CD4-positive, CD25-positive, alpha-beta regulatory T cell (primary cell): ENCODE results near the gene HOATZ. TPM values are rescaled to one million over a fixed set of nuclear protein-coding genes. Genes with fewer than 3 reads are reported as not detected.
A peak's percentile ranks its signal among the peaks of the same experiment; 100 is the strongest.

Experiments used
- ATAC-seq, 2 donors: fragments of 150-1000 bp; cut with Tn5 transposase; one replicate each; pipeline ENCODE4 v1.10.0; 2021; ENCODE audit warnings: low read depth in 2 of 2, moderate number of reproducible peaks in 2 of 2, moderate library complexity in 1 of 2
- DNase-seq, 3 donors: peaks; one replicate each; pipeline versions ENCODE4 v3.0.0 to v3.0.0-alpha.2; 2012 to 2022; ENCODE audit warnings: mixed read lengths in 1 of 3
- H3K27ac ChIP-seq: one replicate; pipeline ENCODE4 v1.7.0; 2013; ENCODE audit warnings: mild to moderate bottlenecking, low read length; ENCODE audit not compliant: insufficient read depth, poor library complexity, severe bottlenecking
- H3K27me3 ChIP-seq: one replicate; pipeline ENCODE4 v1.7.0; 2013; ENCODE audit warnings: low read length; ENCODE audit not compliant: control insufficient read depth, insufficient read depth
- H3K36me3 ChIP-seq: one replicate; pipeline ENCODE4 v1.7.0; 2013; ENCODE audit warnings: mild to moderate bottlenecking, low read length, moderate library complexity; ENCODE audit not compliant: control insufficient read depth, insufficient read depth
- H3K4me1 ChIP-seq: 2 replicates; pipeline ENCODE4 v1.7.0; 2013; ENCODE audit warnings: mild to moderate bottlenecking, low read length; ENCODE audit not compliant: insufficient read depth, control insufficient read depth, poor library complexity, severe bottlenecking
- H3K4me3 ChIP-seq: one replicate; pipeline ENCODE4 v1.7.0; 2013; ENCODE audit warnings: low read depth, mild to moderate bottlenecking, low read length, moderate library complexity
- H3K9me3 ChIP-seq, 2 experiments: 1 replicate in 1 of 2; 2 replicates in 1 of 2; pipeline ENCODE4 v1.7.0; 2013; ENCODE audit warnings: low read length in 2 of 2, mild to moderate bottlenecking in 1 of 2, moderate library complexity in 1 of 2; ENCODE audit not compliant: control insufficient read depth in 2 of 2
- H3K27ac Mint-ChIP-seq, 3 donors: one replicate each; pipeline ENCODE4 v1.8.0; 2020 to 2022; ENCODE audit warnings: mild to moderate bottlenecking in 3 of 3, mixed read lengths in 3 of 3, moderate library complexity in 2 of 3
- H3K27me3 Mint-ChIP-seq: one replicate; pipeline ENCODE4 v1.8.0; 2022; ENCODE audit warnings: mild to moderate bottlenecking, mixed read lengths
- H3K36me3 Mint-ChIP-seq: one replicate; pipeline ENCODE4 v1.8.0; 2020; ENCODE audit warnings: mixed read lengths
- H3K4me1 Mint-ChIP-seq, 4 donors: one replicate each; pipeline ENCODE4 v1.8.0; 2020 to 2022; ENCODE audit warnings: mixed read lengths in 4 of 4, mild to moderate bottlenecking in 1 of 4
- H3K4me3 Mint-ChIP-seq, 4 donors: one replicate each; pipeline ENCODE4 v1.8.0; 2020 to 2022; ENCODE audit warnings: mild to moderate bottlenecking in 4 of 4, mixed read lengths in 4 of 4, moderate library complexity in 3 of 4
- H3K9me3 Mint-ChIP-seq, 7 donors: one replicate each; pipeline ENCODE4 v1.8.0; 2020 to 2022; ENCODE audit warnings: mixed read lengths in 7 of 7, mild to moderate bottlenecking in 3 of 7, moderate library complexity in 2 of 7
- polyA plus RNA-seq, 4 donors: library from polyadenylated mRNA; unstranded; fragments of 300-500 nt; fragmentation: Illumina TruSeq; gene quantifications; one replicate each; pipeline ENCODE4 v1.2.3, GENCODE V29; 2021
- total RNA-seq: library from RNA; stranded (reverse); gene quantifications from one replicate; pipeline ENCODE4 v1.2.3, GENCODE V29; 2022

The HOATZ gene
- total and polyA plus RNA-seq, 5 donors from 2014 or later: not detected

DNA sequence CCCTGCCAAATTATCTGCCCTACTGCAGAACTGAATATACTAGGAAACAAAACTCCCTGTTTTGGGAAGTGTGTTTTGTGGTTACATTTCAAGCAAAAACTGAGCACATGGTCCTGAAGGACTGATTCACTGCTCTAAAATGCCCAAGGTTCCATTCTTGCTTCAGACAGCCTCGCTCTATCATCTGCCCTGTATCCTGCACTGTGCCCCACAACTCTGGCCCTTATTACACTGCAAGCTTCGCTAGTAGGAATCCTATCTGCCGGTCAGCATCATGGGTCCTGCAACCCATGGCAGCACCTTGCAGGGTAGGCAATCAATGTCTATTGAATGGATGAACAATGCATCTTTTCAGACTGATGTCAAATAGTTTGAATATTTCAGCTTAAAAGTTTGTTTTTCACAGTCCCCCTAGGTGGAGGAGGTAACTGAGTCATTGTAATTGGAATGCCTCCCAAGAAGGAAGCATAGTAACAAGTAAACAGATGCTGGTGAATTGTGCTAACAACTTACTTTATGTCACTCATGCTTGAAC, 47.3 kb downstream of the HOATZ start:
- Mint-ChIP-seq H3K4me3 (no peak overlapping the region), H3K9me3 (peaks cover 0 to 2% (median 0%) of the 10 kb centered on the region in 7 donors), H3K27ac (no peak overlapping the region), H3K4me1 (no peaks in the 10 kb centered on the region), H3K27me3 (no peaks in the 10 kb centered on the region), H3K36me3 (no peaks in the 10 kb centered on the region)
- Histone ChIP-seq H3K27ac (no peak overlapping the region), H3K27me3 (no peaks in the 10 kb centered on the region), H3K9me3 (no peaks in the 10 kb centered on the region), H3K4me1 (no peaks in the 10 kb centered on the region), H3K4me3 (no peak overlapping the region), H3K36me3 (no peaks in the 10 kb centered on the region)
- no peak for ATAC-seq
- DNase-seq: no peak

DNA sequence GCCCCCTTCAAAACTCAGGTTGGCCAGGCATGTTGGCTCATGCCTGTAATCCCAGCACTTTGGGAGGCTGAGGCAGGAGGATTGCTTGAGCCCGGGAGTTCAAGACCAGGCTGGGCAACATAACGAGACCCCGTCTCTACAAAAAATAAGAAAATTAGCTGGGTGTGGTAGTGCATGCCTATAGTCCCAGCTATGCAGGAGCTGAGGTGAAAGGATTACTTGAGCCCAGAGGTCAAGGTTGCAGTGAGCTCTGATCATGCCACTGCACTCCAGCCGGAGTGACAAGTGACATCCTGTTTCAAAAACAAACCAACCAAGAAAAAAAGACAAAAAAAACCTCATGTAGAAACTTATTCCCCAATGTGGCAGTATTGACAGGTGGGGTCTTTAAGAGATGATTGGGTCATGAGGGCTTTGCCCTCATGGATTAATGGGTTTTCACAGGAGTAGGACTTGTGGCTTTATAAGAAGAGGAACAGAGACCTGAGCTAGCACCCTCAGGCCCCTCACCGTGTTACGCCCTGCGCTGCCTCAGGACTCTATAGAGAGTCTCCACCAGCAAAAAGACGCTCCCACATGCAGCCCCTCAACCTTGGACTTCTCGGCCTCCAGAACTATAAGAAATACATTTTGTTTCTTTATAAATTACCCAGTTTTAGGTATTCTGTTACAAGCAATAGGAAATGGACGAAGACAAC, 48.3 kb downstream of the HOATZ start:
- H3K27me3 ChIP-seq: no peaks in the 10 kb centered on the region
- no peaks in the 10 kb centered on the region for H3K9me3 ChIP-seq
- no peaks in the 10 kb centered on the region for H3K36me3 ChIP-seq
- no peak overlapping the region for H3K27ac ChIP-seq
- Mint-ChIP-seq H3K36me3 (no peaks in the 10 kb centered on the region), H3K4me3 (no peak overlapping the region), H3K9me3 (no peaks in the 10 kb centered on the region), H3K27me3 (no peaks in the 10 kb centered on the region), H3K4me1 (no peaks in the 10 kb centered on the region), H3K27ac (no peak overlapping the region)
- H3K4me1 ChIP-seq: no peaks in the 10 kb centered on the region
- DNase-seq (no peak), ATAC-seq (no peak)
- no peak overlapping the region for H3K4me3 ChIP-seq

DNA sequence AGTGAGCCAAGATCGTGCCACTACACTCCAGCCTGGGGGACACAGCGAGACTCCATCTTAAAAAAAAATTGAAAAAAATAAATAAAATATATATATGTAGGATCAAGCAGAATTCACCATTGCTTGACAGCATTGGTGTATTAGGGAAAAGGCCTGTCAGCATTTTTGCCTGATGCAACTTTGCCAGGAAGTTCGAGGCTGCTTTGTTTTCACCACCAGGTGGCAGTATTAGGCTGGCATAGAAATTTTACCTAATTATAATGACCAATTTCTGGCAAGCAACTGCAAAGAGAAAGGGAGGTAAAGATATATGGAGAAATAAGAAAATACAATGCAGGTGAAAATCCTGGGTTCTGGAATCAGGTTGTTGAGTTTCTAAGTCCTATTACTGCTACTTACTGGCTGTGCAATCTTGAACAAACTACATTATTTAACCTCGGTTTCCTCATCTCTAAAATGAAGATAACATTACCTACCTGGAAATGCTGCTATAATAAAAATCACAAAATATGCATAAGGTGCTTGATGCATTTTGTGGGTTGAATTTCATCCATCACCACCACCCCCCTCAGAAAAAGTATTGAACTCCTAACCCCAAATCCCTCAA, 50.6 kb downstream of the HOATZ start:
- Histone ChIP-seq H3K27ac (no peak overlapping the region), H3K36me3 (no peaks in the 10 kb centered on the region), H3K4me1 (no peaks in the 10 kb centered on the region), H3K4me3 (no peak overlapping the region), H3K27me3 (no peaks in the 10 kb centered on the region), H3K9me3 (no peaks in the 10 kb centered on the region)
- no peak overlapping the region for H3K27ac Mint-ChIP-seq
- DNase-seq (peak; percentile 47 to 71 (median 62)), ATAC-seq (peak in 1 of 2 donors; percentile 45)
- no peaks in the 10 kb centered on the region for H3K36me3 Mint-ChIP-seq
- no peak overlapping the region for H3K4me3 Mint-ChIP-seq
- no peaks in the 10 kb centered on the region for H3K27me3 Mint-ChIP-seq
- H3K9me3 Mint-ChIP-seq: no peaks in the 10 kb centered on the region
- H3K4me1 Mint-ChIP-seq: no peaks in the 10 kb centered on the region

DNA sequence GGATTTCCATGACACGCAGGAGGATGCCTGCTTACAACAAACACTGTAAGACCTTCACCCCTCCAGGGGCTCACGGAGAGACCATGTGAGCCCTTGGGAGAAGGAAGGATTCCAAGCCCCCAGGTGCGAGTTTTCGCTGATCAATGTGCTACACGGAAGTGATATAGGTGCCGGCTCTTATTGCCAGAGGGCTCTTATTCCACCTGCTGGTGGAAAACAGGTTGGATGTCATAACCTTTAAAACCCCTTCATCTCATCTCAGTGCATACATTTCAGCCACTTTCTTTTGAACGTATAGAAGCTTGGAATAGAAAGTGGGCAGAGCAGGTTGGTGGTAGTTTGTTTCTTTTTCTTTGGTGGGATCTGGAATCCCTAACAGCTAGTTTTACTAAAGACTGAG, 51.7 kb downstream of the HOATZ start:
- H3K27ac Mint-ChIP-seq: no peak overlapping the region

DNA sequence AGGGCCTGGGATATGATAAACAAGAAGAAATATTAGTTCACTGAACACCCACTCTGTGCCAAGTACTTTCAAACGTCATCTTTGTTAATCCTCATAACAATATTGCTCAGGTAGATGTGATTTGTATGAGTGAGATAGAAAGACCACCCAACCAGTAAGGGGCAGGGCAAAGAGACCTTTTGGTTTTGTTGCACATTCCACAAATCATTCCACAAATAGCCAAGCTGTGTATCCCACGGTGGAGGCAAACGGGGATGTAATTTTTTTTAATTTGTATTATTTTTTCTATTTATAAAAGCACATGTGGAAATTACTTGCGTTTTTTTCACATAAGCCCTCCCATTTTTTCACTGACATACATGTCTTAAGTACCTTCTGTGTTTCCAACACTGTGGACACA, 54.9 kb downstream of the HOATZ start:
- Histone ChIP-seq H3K27ac (no peak overlapping the region), H3K4me3 (no peak overlapping the region), H3K9me3 (no peaks in the 10 kb centered on the region), H3K36me3 (no peaks in the 10 kb centered on the region), H3K4me1 (no peaks in the 10 kb centered on the region), H3K27me3 (peaks cover 12% of the 10 kb centered on the region)
- H3K36me3 Mint-ChIP-seq: no peaks in the 10 kb centered on the region
- no peak overlapping the region for H3K4me3 Mint-ChIP-seq
- peaks cover 5% of the 10 kb centered on the region for H3K27me3 Mint-ChIP-seq
- no peak for ATAC-seq
- H3K4me1 Mint-ChIP-seq: no peaks in the 10 kb centered on the region
- no peak overlapping the region for H3K27ac Mint-ChIP-seq
- no peak for DNase-seq
- H3K9me3 Mint-ChIP-seq: no peaks in the 10 kb centered on the region

More for the DNA sequence above, 51.7 kb downstream of the HOATZ start:
- Histone ChIP-seq H3K27me3 (peaks cover 4% of the 10 kb centered on the region), H3K4me1 (no peaks in the 10 kb centered on the region), H3K27ac (no peak overlapping the region), H3K36me3 (no peaks in the 10 kb centered on the region), H3K4me3 (no peak overlapping the region), H3K9me3 (no peaks in the 10 kb centered on the region)
- ATAC-seq (no peak), DNase-seq (no peak)
- no peak overlapping the region for H3K4me3 Mint-ChIP-seq
- peaks cover 5% of the 10 kb centered on the region for H3K27me3 Mint-ChIP-seq
- H3K9me3 Mint-ChIP-seq: no peaks in the 10 kb centered on the region
- no peaks in the 10 kb centered on the region for H3K4me1 Mint-ChIP-seq
- H3K36me3 Mint-ChIP-seq: no peaks in the 10 kb centered on the region

DNA sequence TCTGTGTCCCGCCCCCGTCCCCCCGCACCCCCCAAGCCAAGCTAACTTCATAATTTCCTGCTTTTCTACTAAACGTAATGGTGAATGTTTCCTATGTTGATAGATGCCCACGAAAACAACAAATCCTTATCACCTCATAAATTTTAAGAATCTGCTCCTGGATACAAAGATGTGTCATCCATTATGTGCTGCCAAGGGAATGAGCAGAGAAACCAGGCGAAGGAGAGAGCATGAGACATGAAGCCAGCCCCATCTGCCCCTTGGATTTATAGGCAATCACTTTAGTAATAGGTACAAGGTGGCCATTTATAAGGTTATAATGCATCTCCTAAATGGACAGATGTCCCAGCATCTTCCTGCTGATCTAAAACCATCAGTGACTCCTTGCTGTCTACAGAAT, 56.2 kb downstream of the HOATZ start:
- DNase-seq (no peak), ATAC-seq (no peak)
- Mint-ChIP-seq H3K4me3 (no peak overlapping the region), H3K27ac (no peak overlapping the region), H3K36me3 (no peaks in the 10 kb centered on the region), H3K4me1 (no peaks in the 10 kb centered on the region), H3K27me3 (peaks cover 5% of the 10 kb centered on the region), H3K9me3 (no peaks in the 10 kb centered on the region)
- H3K4me3 ChIP-seq: no peak overlapping the region
- no peaks in the 10 kb centered on the region for H3K36me3 ChIP-seq
- no peaks in the 10 kb centered on the region for H3K9me3 ChIP-seq
- no peak overlapping the region for H3K27ac ChIP-seq
- no peaks in the 10 kb centered on the region for H3K4me1 ChIP-seq
- peaks cover 12% of the 10 kb centered on the region for H3K27me3 ChIP-seq

DNA sequence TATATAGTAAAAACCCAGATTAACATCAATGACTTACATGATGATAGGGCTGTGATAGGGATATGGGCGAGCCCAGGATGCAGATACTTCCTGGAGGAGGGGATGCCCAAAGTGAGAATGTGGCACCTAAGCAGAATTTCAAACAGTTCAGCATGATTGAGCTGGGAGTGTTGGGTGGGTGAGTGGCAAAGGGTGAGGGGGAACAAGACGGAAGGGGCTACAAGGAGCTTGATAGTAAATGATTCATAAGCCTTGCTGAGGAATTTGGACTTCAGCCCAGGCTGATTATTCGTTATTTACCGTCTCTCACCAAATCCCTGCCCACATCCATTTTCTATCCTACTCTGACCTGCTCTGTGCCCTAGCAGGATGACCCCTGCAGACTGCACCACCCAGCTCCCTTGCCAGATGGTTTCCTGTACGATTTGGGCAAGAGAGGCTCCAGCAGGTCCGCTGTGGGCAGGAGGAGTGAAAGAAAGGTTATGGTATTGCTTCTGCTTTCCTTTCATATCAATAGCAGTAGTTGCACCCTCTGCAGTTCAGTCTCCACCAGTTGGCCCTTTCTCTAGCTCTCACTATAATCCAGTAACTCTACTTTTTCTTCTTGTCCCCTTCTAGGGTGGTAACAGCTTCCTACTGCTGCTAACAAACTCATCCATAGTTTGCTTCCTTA, 57.4 kb downstream of the HOATZ start:
- no peaks in the 10 kb centered on the region for H3K4me1 ChIP-seq
- H3K4me3 ChIP-seq: no peak overlapping the region
- H3K27ac Mint-ChIP-seq: no peak overlapping the region
- no peaks in the 10 kb centered on the region for H3K36me3 Mint-ChIP-seq
- no peaks in the 10 kb centered on the region for H3K9me3 Mint-ChIP-seq
- no peaks in the 10 kb centered on the region for H3K4me1 Mint-ChIP-seq
- peaks cover 12% of the 10 kb centered on the region for H3K27me3 ChIP-seq
- H3K4me3 Mint-ChIP-seq: no peak overlapping the region
- DNase-seq (no peak), ATAC-seq (no peak)
- peaks cover 5% of the 10 kb centered on the region for H3K27me3 Mint-ChIP-seq
- H3K36me3 ChIP-seq: no peaks in the 10 kb centered on the region
- H3K27ac ChIP-seq: no peak overlapping the region
- no peaks in the 10 kb centered on the region for H3K9me3 ChIP-seq
